DOHH2 (cell line): ENCODE measurements around the gene GPANK1.
A peak's percentile ranks its signal among the peaks of the same experiment; 100 is the strongest.

Experiments used
- H3F3A ChIP-seq: fragments of 200-600 bp; sonication (generic), shearing (Covaris generic); 2 replicates; pipeline ENCODE4 v1.6.0; 2016; ENCODE audit warnings: antibody characterized with exemption, mild to moderate bottlenecking; ENCODE audit not compliant: control insufficient read depth, insufficient read depth
- H3K27ac ChIP-seq: fragments of 200-600 bp; sonication (generic); 2 replicates; pipeline ENCODE4 v1.5.1; 2014; ENCODE audit warnings: low read depth, mild to moderate bottlenecking, low read length, moderate library complexity
- H3K27me3 ChIP-seq: fragments of 200-600 bp; sonication (generic); 2 replicates; pipeline ENCODE4 v1.6.1; 2014; ENCODE audit warnings: mild to moderate bottlenecking, low read length, mixed read lengths; ENCODE audit not compliant: control insufficient read depth
- H3K36me3 ChIP-seq: fragments of 200-600 bp; sonication (generic); 2 replicates; pipeline ENCODE4 v1.6.1; 2014; ENCODE audit warnings: mild to moderate bottlenecking, low read length, moderate library complexity, mixed read lengths; ENCODE audit not compliant: control insufficient read depth
- H3K4me1 ChIP-seq: fragments of 200-600 bp; sonication (generic); 2 replicates; pipeline ENCODE4 v1.6.1; 2014; ENCODE audit warnings: mild to moderate bottlenecking, low read length, mixed read lengths; ENCODE audit not compliant: control insufficient read depth
- H3K4me2 ChIP-seq: fragments of 200-600 bp; sonication (generic); 2 replicates; pipeline ENCODE4 v1.6.0; 2014; ENCODE audit warnings: mild to moderate bottlenecking, low read length, moderate library complexity
- H3K4me3 ChIP-seq: fragments of 200-600 bp; sonication (generic); 2 replicates; pipeline ENCODE4 v1.5.1; 2014; ENCODE audit warnings: mild to moderate bottlenecking, low read length, mixed read lengths
- H3K79me2 ChIP-seq: fragments of 200-600 bp; sonication (generic); 2 replicates; pipeline ENCODE4 v1.6.1; 2014; ENCODE audit warnings: mild to moderate bottlenecking, low read length, mixed read lengths; ENCODE audit not compliant: control insufficient read depth
- H3K9me2 ChIP-seq: fragments of 200-600 bp; sonication (generic); replicated peaks from 2 replicates; pipeline ENCODE4 v1.6.1; 2014; ENCODE audit warnings: mild to moderate bottlenecking, low read length, mixed read lengths; ENCODE audit not compliant: control insufficient read depth
- H3K9me3 ChIP-seq: fragments of 200-600 bp; sonication (generic); 2 replicates; pipeline ENCODE4 v1.6.1; 2014; ENCODE audit warnings: antibody characterized with exemption, low read length, mixed read lengths; ENCODE audit not compliant: control insufficient read depth, insufficient read depth
- H4K20me1 ChIP-seq: fragments of 200-600 bp; sonication (generic); 2 replicates; pipeline ENCODE4 v1.6.0; 2014; ENCODE audit warnings: low read depth, mild to moderate bottlenecking, antibody characterized with exemption, low read length, moderate library complexity; ENCODE audit not compliant: control insufficient read depth, insufficient read depth
- CTCF ChIP-seq: fragments of 200-600 bp; sonication (generic); IDR thresholded peaks from one replicate; pipeline ENCODE4 v1.5.1; 2014; ENCODE audit warnings: antibody characterized with exemption, mild to moderate bottlenecking, low read depth, low read length; ENCODE audit not compliant: poor library complexity, severe bottlenecking
- EZH2phosphoT487 ChIP-seq: fragments of 200-600 bp; sonication (generic); IDR thresholded peaks from 2 replicates; pipeline ENCODE4 v1.6.1; 2017; ENCODE audit warnings: borderline replicate concordance, mild to moderate bottlenecking, antibody characterized with exemption, low read length, moderate library complexity, mixed read lengths

The GPANK1 gene

DNA sequence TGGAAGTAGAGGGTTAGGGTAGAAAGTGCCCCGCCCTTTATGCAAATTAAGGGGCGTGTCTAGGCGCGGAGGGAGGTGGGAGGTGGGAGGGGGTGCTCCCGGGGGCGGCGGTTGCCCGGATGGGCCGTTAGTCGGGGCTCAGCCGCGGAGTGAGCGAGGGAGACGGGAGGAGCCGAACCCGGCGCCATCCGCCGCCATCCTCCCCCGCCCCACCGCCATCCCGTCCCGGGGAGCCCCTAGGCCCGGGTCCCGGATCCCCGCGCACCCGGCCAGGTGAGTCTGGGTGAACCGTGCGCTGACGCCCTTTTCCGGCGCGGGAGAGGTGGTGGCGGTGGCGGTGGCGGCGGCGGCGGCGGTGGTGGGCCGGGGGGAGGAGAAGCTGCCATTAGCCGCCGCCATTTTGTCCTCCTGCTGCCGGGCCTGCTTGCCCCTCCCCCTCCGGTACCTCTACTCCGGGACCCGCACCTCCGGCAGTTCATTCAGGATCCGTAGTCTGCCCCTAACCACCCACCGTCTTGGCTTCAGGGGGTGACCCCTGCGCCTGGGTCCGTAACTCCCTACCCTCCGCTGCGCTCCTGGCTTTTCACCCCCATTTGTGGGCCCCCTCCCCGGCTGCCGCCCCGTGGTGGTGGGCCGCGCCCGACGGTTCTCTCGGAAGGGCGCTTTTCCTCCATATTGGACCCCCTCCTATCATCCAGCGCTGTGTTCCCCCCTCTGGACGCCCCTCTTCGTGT lies 44.0 kb downstream of the GPANK1 start, which contains the start of gene PRRC2A:
PRRC2A (plus strand) TSS at position 130 of the 734 bp plus-strand sequence. CDS start 2,075 bp downstream, outside the sequence.
- peaks cover 14% of the 10 kb centered on the region for H4K20me1 ChIP-seq
- H3K36me3 ChIP-seq = peaks cover 51% of the 10 kb centered on the region
- peak within 1 kb of the TSS; percentile 93 for H3K4me2 ChIP-seq
- peaks cover 59% of the 10 kb centered on the region for H3K79me2 ChIP-seq
- peaks cover 35% of the 10 kb centered on the region for H3K4me1 ChIP-seq
- no peaks in the 10 kb centered on the region for H3K9me2 ChIP-seq
- no peaks in the 10 kb centered on the region for H3K9me3 ChIP-seq
- peaks cover 12% of the 10 kb centered on the region for H3F3A ChIP-seq
- H3K4me3 ChIP-seq = peak within 1 kb of the TSS; percentile 93
- TF ChIP-seq EZH2phosphoT487 (no peak), CTCF (no peak)
- H3K27ac ChIP-seq = peak within 1 kb of the TSS; percentile 99
- no peaks in the 10 kb centered on the region for H3K27me3 ChIP-seq

DNA sequence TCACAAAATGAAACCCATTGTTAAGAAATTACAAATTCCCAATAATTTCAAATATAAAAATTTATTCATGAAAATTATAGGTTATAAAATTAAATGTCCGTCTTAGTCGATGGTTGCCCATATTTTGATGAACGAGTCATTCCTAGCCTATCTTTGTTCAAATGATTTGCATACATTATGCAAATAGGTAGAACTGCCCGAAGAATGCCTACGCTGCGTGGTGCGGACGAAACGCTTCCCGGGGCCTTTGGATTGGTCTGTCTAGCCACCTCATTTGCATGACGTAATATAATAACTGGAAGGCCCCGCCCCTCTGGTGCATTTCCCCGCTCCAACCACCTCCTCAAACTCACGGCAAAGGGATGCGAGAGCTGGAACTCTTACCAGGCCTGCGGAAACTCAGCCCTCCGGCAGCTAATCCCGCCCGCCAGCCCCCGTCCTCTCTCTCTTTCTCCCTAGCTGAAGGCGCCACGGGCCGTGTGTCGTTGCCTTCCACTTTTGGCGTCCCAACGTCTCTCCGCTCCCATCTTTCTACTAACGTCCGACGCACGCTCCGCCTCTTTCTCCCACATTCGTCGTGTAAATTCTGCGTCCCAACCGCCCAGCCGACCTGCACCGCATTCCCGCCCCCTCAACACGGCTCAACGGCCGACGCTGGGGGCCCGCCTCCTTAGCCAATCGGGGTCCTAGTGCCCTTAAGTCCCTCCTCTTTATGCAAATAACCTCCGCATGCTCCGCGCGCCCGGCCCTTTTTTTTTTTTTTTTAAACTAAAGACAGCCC lies 44.8 kb downstream of the GPANK1 start:
- Histone ChIP-seq H3K4me3 (peak overlapping the region; percentile 93), H3K4me2 (peak overlapping the region; percentile 93), H3K27ac (peak overlapping the region; percentile 99), H3K27me3 (no peaks in the 10 kb centered on the region), H3K4me1 (peaks cover 42% of the 10 kb centered on the region), H3K9me3 (no peaks in the 10 kb centered on the region), H4K20me1 (peaks cover 14% of the 10 kb centered on the region), H3F3A (peaks cover 16% of the 10 kb centered on the region), H3K36me3 (peaks cover 43% of the 10 kb centered on the region), H3K79me2 (peaks cover 52% of the 10 kb centered on the region), H3K9me2 (no peaks in the 10 kb centered on the region)
- TF ChIP-seq CTCF (no peak), EZH2phosphoT487 (no peak)

GRCh38 chr6:31617010-31617409 lies 47.8 kb downstream of the GPANK1 start:
- no peaks in the 10 kb centered on the region for H3K27me3 ChIP-seq
- H3K4me2 ChIP-seq = peak overlapping the region; percentile 93
- H4K20me1 ChIP-seq = peaks cover 5% of the 10 kb centered on the region; the same call in 1 of the 2 replicates
- peaks cover 14% of the 10 kb centered on the region for H3K36me3 ChIP-seq
- H3K4me3 ChIP-seq = peak overlapping the region; percentile 81
- H3K9me3 ChIP-seq = no peaks in the 10 kb centered on the region
- peaks cover 44% of the 10 kb centered on the region for H3K4me1 ChIP-seq
- H3K27ac ChIP-seq = no peak overlapping the region
- no peak for TF ChIP-seq CTCF
- TF ChIP-seq EZH2phosphoT487 = no peak
- peaks cover 24% of the 10 kb centered on the region for H3K79me2 ChIP-seq
- H3F3A ChIP-seq = peaks cover 22% of the 10 kb centered on the region
- no peaks in the 10 kb centered on the region for H3K9me2 ChIP-seq
